K562 (cell line): ENCODE measurements around the gene MGST2. TPM values are rescaled to one million over a fixed set of nuclear protein-coding genes. Genes with fewer than 3 reads are reported as not detected.

Source experiments
- ATAC-seq: fragments of 200-7000 bp; cut with Tn5 transposase; 3 replicates; pipeline ENCODE4 v1.9.1; 2020; ENCODE audit warnings: moderate library complexity
- BruUV-seq: library from RNA; stranded (reverse); fragments of 400-500 nt; replicated peaks from 2 replicates; lab custom pipeline; 2021; lab: Mats Ljungman, UMichigan
- CTCF ChIA-PET: fragments of 300-600 bp; formaldehyde crosslinking; extraction: SDS; loops from one replicate; lab custom pipeline; 2021; ENCODE audit warnings: low intra/inter-chr PET ratio; lab: Yijun Ruan, JAX
- POLR2A ChIA-PET: fragments of 300-600, 350-650 bp; sonication (Branson Sonifier 250); formaldehyde crosslinking; extraction: SDS; loops from one replicate; lab custom pipeline; 2021; ENCODE audit warnings: antibody characterized with exemption, inconsistent platforms; lab: Yijun Ruan, JAX
- DNase-seq, 4 experiments: peaks; one replicate each; pipeline versions ENCODE4 v3.0.0 to v3.0.0-alpha.2; 2011 to 2018; ENCODE audit warnings: low spot score in 3 of 4, mixed read lengths in 3 of 4; ENCODE audit errors: extremely low read depth in 1 of 4
- FAIRE-seq: peaks from 2 replicates; lab custom pipeline; 2011; peaks lifted over from hg19 to GRCh38; lab: Jason Lieb, UNC
- H2AFZ ChIP-seq: 2 replicates; pipeline ENCODE4 v1.6.0; 2011; ENCODE audit warnings: low read depth, low read length, control low read depth, inconsistent platforms
- H3K27ac ChIP-seq: fragments of 200-600 bp; 3 replicates; pipeline ENCODE4 v1.8.0; 2011; ENCODE audit warnings: low read depth, mild to moderate bottlenecking, control low read depth, inconsistent platforms, low read length, moderate library complexity, mixed read lengths; ENCODE audit errors: extremely low read depth
- H3K27me3 ChIP-seq, 2 experiments: fragments of 300-600 bp in 1 of 2; 2 replicates in 1 of 2; 3 replicates in 1 of 2; pipeline versions ENCODE4 v1.6.0 to v1.8.0; 2011; ENCODE audit warnings: inconsistent platforms in 2 of 2, low read length in 2 of 2, mild to moderate bottlenecking in 1 of 2, mixed read lengths in 1 of 2, moderate library complexity in 1 of 2; ENCODE audit not compliant: control insufficient read depth in 2 of 2, insufficient read depth in 2 of 2
- H3K36me3 ChIP-seq: fragments of 300-600 bp; 3 replicates; pipeline ENCODE4 v1.8.0; 2011; ENCODE audit warnings: mild to moderate bottlenecking, low read length, inconsistent platforms; ENCODE audit not compliant: control insufficient read depth, insufficient read depth
- H3K4me1 ChIP-seq, 2 experiments: fragments of 200-600 bp in 1 of 2; replicated peaks in 1 of 2; 2 replicates in 1 of 2; 3 replicates in 1 of 2; pipeline versions ENCODE4 v1.5.1 to v1.8.0; 2011; ENCODE audit warnings: inconsistent platforms in 2 of 2, low read length in 2 of 2, mild to moderate bottlenecking in 1 of 2, mixed read lengths in 1 of 2, moderate library complexity in 1 of 2; ENCODE audit not compliant: control insufficient read depth in 2 of 2, insufficient read depth in 2 of 2
- H3K4me2 ChIP-seq: 2 replicates; pipeline ENCODE4 v1.6.1; 2011; ENCODE audit warnings: low read length, control low read depth, inconsistent platforms, mixed read lengths; ENCODE audit not compliant: insufficient read depth
- H3K4me3 ChIP-seq: fragments of 200-600 bp; sonication (generic), shearing (Covaris generic); 2 replicates; pipeline ENCODE4 v1.5.1; 2016; ENCODE audit warnings: control low read depth, inconsistent platforms
- H3K79me2 ChIP-seq: fragments of 200-600 bp; 3 replicates; pipeline ENCODE4 v1.8.0; 2011; ENCODE audit warnings: low read length, inconsistent platforms; ENCODE audit not compliant: control insufficient read depth, insufficient read depth
- H3K9ac ChIP-seq, 2 experiments: 2 replicates each; pipeline versions ENCODE4 v1.6.0 to v1.6.1; 2011; ENCODE audit warnings: low read depth in 2 of 2, low read length in 2 of 2, control low read depth in 1 of 2, inconsistent platforms in 1 of 2, mild to moderate bottlenecking in 1 of 2, mixed read lengths in 1 of 2; ENCODE audit not compliant: insufficient read depth in 1 of 2
- H3K9me1 ChIP-seq: one replicate; pipeline ENCODE4 v1.6.0; 2011; ENCODE audit warnings: inconsistent platforms, mild to moderate bottlenecking, low read length, moderate library complexity; ENCODE audit not compliant: control insufficient read depth, insufficient read depth
- H3K9me3 ChIP-seq: replicated peaks from 2 replicates; pipeline ENCODE4 v1.5.1; 2011; ENCODE audit warnings: low read depth, low read length, inconsistent platforms; ENCODE audit not compliant: control insufficient read depth, insufficient read depth
- H4K20me1 ChIP-seq: replicated peaks from 2 replicates; pipeline ENCODE4 v1.6.1; 2011; ENCODE audit warnings: low read length, inconsistent platforms, mixed read lengths; ENCODE audit not compliant: control insufficient read depth, insufficient read depth
- CBFA2T3 ChIP-seq: fragments of 450-650 bp; IDR thresholded peaks from 2 replicates; pipeline ENCODE4 v1.6.1; 2017
- CHD2 ChIP-seq: IDR thresholded peaks from 2 replicates; pipeline ENCODE4 v1.6.1; 2011; ENCODE audit warnings: low read depth, low read length
- DACH1 ChIP-seq: fragments of 450-650 bp; IDR thresholded peaks from 2 replicates; pipeline ENCODE4 v1.6.1; 2018; ENCODE audit not compliant: partially characterized antibody
- DPF2 ChIP-seq: fragments of 450-650 bp; IDR thresholded peaks from 2 replicates; pipeline ENCODE4 v1.6.1; 2016
- ERF ChIP-seq: fragments of 450-650 bp; formaldehyde crosslinking; IDR thresholded peaks from 2 replicates; pipeline ENCODE4 v1.4.0; 2020; ENCODE audit warnings: mild to moderate bottlenecking, mixed read lengths
- ESRRA ChIP-seq: fragments of 450-650 bp; IDR thresholded peaks from 2 replicates; pipeline ENCODE4 v1.6.1; 2014; ENCODE audit warnings: low read depth, mild to moderate bottlenecking, moderate library complexity, borderline replicate concordance
- FOXK1 ChIP-seq: sonication (generic); formaldehyde crosslinking; IDR thresholded peaks from 2 replicates; pipeline ENCODE4 v1.8.0; 2022; ENCODE audit warnings: missing genetic modification reagents, mild to moderate bottlenecking, borderline replicate concordance
- MEIS2 ChIP-seq: fragments of 450-650 bp; IDR thresholded peaks from 2 replicates; pipeline ENCODE4 v1.6.1; 2014; ENCODE audit warnings: mild to moderate bottlenecking; ENCODE audit not compliant: partially characterized antibody
- NR2F6 ChIP-seq: fragments of 450-650 bp; formaldehyde crosslinking; IDR thresholded peaks from 2 replicates; pipeline ENCODE4 v1.4.0; 2020; ENCODE audit warnings: mild to moderate bottlenecking
- OTX1 ChIP-seq: fragments of 450-650 bp; formaldehyde crosslinking; IDR thresholded peaks from 2 replicates; pipeline ENCODE4 v1.4.0; 2022; ENCODE audit warnings: mild to moderate bottlenecking
- RBM14 ChIP-seq: fragments of 200-400 bp; formaldehyde crosslinking; IDR thresholded peaks from 2 replicates; pipeline ENCODE4 v1.6.1; 2018; ENCODE audit warnings: low read depth, mild to moderate bottlenecking, low read length, moderate library complexity, borderline replicate concordance; ENCODE audit not compliant: insufficient read depth
- RBM25 ChIP-seq: fragments of 200-400 bp; formaldehyde crosslinking; IDR thresholded peaks from 2 replicates; pipeline ENCODE4 v1.6.1; 2018; ENCODE audit warnings: low read length, low read depth, moderate library complexity; ENCODE audit not compliant: severe bottlenecking
- SRSF9 ChIP-seq: fragments of 200-400 bp; formaldehyde crosslinking; IDR thresholded peaks from 2 replicates; pipeline ENCODE4 v1.6.1; 2017; ENCODE audit warnings: low read depth, low read length, borderline replicate concordance
- TAF7 ChIP-seq: fragments of 450-650 bp; IDR thresholded peaks from 2 replicates; pipeline ENCODE4 v1.6.1; 2016; ENCODE audit warnings: missing genetic modification characterization, missing compliant biosample characterization
- TAL1 ChIP-seq: fragments of 450-650 bp; IDR thresholded peaks from 2 replicates; pipeline ENCODE4 v1.6.1; 2016; ENCODE audit warnings: mild to moderate bottlenecking
- ZKSCAN1 ChIP-seq: fragments of 150-350 bp; IDR thresholded peaks from 2 replicates; pipeline ENCODE4 v1.6.1; 2016; ENCODE audit warnings: low read depth, low read length
- ZKSCAN3 ChIP-seq: fragments of 250-450 bp; sonication (Bioruptor Pico); IDR thresholded peaks from 2 replicates; pipeline ENCODE4 v1.4.0; 2020
- ZZZ3 ChIP-seq: fragments of 450-650 bp; IDR thresholded peaks from 2 replicates; pipeline ENCODE4 v1.6.1; 2016; ENCODE audit warnings: antibody characterized with exemption, mild to moderate bottlenecking, moderate library complexity
- WGBS: fragments of 100-300 bp; shearing (Covaris generic); methylation state at CpG from one replicate; pipeline ENCODE4 v1.1.6; 2016; ENCODE audit warnings: low coverage, mixed read lengths; ENCODE audit not compliant: insufficient coverage; ENCODE audit errors: missing lambda C conversion rate; 5-methylcytosine and 5-hydroxymethylcytosine counted together
- in situ Hi-C: fragments of 300-500 bp; cut with MboI; formaldehyde crosslinking; loops from 4 replicates; pipeline ENCODE4 v1.15.0; 2018; ENCODE audit warnings: inconsistent platforms, mixed read lengths
- intact Hi-C: fragments of 100-400 bp; cut with micrococcal nuclease; formaldehyde crosslinking; loops from 2 replicates; pipeline ENCODE4 v1.14.2; 2022
- polyA plus RNA-seq, 8 experiments: library from polyadenylated mRNA; depleted of rRNA in 4 of 8; stranded (reverse) in 5 of 8; unstranded in 3 of 8; fragments of >200 nt; fragmentation: Nextera tagmentation in 2 of 8; fragmentation: Illumina TruSeq in 1 of 8; extraction: Ambion mirVana in 2 of 8; extraction: Trizol in 1 of 8; gene quantifications; 2 replicates each; pipeline versions ENCODE4 v1.2.1 to v1.2.3, GENCODE V29; 2011 to 2014; ENCODE audit warnings: inconsistent platforms in 1 of 8, missing spikeins in 1 of 8
- total RNA-seq, 7 experiments: library from RNA; depleted of rRNA in 6 of 7; stranded (reverse); fragments of >200 nt in 6 of 7; fragmentation: Illumina TruSeq in 2 of 7; extraction: Trizol in 2 of 7; gene quantifications; 2 replicates each; pipeline versions ENCODE4 v1.2.1 to v1.2.3, GENCODE V29; 2011 to 2021; ENCODE audit warnings: low replicate concordance in 1 of 7
- TF ChIP-seq, protein P1 (sequence below): fragments of 450-650 bp; conservative IDR thresholded peaks from 2 replicates; pipeline ENCODE4 v1.6.1; 2016; ENCODE audit warnings: missing genetic modification characterization, low read depth, mild to moderate bottlenecking, missing compliant biosample characterization, moderate library complexity
- TF ChIP-seq, protein P2 (sequence below): fragments of 450-650 bp; formaldehyde crosslinking; IDR thresholded peaks from 2 replicates; pipeline ENCODE4 v1.4.0; 2022; ENCODE audit warnings: missing genetic modification characterization

MGST2 gene
- total and polyA plus RNA-seq, 9 of the 15 experiments (the other 6 are each of a cell fraction or from before 2014, with no cell fraction given) = 38.7 to 115 (median 84.6) TPM

DNA sequence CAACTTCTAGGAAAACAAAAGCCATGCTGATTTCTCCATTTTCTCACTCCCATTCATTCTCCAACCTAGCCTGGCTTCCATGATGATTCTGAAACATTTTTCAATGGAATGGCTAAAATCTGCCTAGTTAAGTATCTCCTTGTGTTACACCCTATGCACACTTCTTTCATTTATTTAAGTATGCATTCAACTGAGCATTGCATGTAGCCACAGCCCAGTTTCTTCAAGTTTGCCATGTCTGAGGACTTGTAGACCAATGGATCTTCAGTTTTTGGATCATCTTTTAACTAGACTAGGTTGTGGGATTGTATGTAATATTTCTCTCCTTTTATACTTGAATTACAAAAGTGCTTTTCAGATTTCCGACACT lies 35.5 kb upstream of the MGST2 start:
- intact Hi-C loops = no loop called here
- Histone ChIP-seq H3K9me1 (no peaks in the 10 kb centered on the region), H3K4me2 (no peak overlapping the region), H3K4me3 (no peak overlapping the region), H2AFZ (no peak overlapping the region), H4K20me1 (no peaks in the 10 kb centered on the region), H3K27me3 (peaks cover 14 to 34% of the 10 kb centered on the region in 2 experiments), H3K27ac (no peak overlapping the region), H3K36me3 (no peaks in the 10 kb centered on the region), H3K4me1 (peaks cover 0 to 4% of the 10 kb centered on the region in 2 experiments; a peak in 2 of 5 replicates), H3K79me2 (no peaks in the 10 kb centered on the region), H3K9me3 (no peaks in the 10 kb centered on the region), H3K9ac (no peak overlapping the region)
- WGBS = 0% methylated on average over 1 of the region's 1 CpG
- DNase-seq (no peak), FAIRE-seq (no peak), ATAC-seq (no peak)
- BruUV-seq = no TSS peak
- no peak for TF ChIP-seq ZKSCAN3 (CRISPR knock-in tag)
- no peak for TF ChIP-seq RBM14
- TF ChIP-seq, protein P1, sequence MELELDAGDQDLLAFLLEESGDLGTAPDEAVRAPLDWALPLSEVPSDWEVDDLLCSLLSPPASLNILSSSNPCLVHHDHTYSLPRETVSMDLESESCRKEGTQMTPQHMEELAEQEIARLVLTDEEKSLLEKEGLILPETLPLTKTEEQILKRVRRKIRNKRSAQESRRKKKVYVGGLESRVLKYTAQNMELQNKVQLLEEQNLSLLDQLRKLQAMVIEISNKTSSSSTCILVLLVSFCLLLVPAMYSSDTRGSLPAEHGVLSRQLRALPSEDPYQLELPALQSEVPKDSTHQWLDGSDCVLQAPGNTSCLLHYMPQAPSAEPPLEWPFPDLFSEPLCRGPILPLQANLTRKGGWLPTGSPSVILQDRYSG (tag) = no peak
- no peak for TF ChIP-seq TAF7 (tag)
- TF ChIP-seq TAL1 = no peak
- no peak for TF ChIP-seq DPF2
- TF ChIP-seq NR2F6 (CRISPR knock-in tag) = no peak
- no peak for TF ChIP-seq DACH1
- no peak for TF ChIP-seq OTX1
- no peak for TF ChIP-seq ESRRA
- TF ChIP-seq MEIS2 = no peak
- no peak for TF ChIP-seq CHD2
- TF ChIP-seq ERF (CRISPR knock-in tag) = no peak
- no peak for TF ChIP-seq ZKSCAN1
- TF ChIP-seq FOXK1 = no peak
- no peak for TF ChIP-seq CBFA2T3
- TF ChIP-seq RBM25 = no peak
- no peak for TF ChIP-seq SRSF9
- no peak for TF ChIP-seq ZZZ3
- TF ChIP-seq, protein P2, sequence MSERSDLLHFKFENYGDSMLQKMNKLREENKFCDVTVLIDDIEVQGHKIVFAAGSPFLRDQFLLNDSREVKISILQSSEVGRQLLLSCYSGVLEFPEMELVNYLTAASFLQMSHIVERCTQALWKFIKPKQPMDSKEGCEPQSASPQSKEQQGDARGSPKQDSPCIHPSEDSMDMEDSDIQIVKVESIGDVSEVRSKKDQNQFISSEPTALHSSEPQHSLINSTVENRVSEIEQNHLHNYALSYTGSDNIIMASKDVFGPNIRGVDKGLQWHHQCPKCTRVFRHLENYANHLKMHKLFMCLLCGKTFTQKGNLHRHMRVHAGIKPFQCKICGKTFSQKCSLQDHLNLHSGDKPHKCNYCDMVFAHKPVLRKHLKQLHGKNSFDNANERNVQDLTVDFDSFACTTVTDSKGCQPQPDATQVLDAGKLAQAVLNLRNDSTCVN = no peak
- ChIA-PET POLR2A (no interaction called here), CTCF (no interaction called here)
- in situ Hi-C loops = no loop called here
